Left renal cortex interstitium (tissue), 4 donors: ENCODE measurements around the gene CCDC93. TPM values are rescaled to one million over a fixed set of nuclear protein-coding genes. Genes with fewer than 3 reads are reported as not detected.

Source experiments
- DNase-seq, 4 donors: peaks; one replicate each; pipeline ENCODE4 v3.0.0-alpha.2; 2013; ENCODE audit warnings: low read depth in 4 of 4, low spot score in 2 of 4, missing footprints in 1 of 4
- polyA plus RNA-seq, 4 donors: library from polyadenylated mRNA; unstranded; fragments of 120-200 nt; gene quantifications; one replicate each; pipeline ENCODE4 v1.2.1, GENCODE V29; 2013; ENCODE audit not compliant: insufficient read length in 4 of 4

Gene CCDC93
- polyA plus RNA-seq, 4 donors: 34.0 to 61.6 (median 45.3) TPM

GRCh38 chr2:117996525-117996924, 17.3 kb downstream of the CCDC93 start:
- DNase-seq: no peak

DNA sequence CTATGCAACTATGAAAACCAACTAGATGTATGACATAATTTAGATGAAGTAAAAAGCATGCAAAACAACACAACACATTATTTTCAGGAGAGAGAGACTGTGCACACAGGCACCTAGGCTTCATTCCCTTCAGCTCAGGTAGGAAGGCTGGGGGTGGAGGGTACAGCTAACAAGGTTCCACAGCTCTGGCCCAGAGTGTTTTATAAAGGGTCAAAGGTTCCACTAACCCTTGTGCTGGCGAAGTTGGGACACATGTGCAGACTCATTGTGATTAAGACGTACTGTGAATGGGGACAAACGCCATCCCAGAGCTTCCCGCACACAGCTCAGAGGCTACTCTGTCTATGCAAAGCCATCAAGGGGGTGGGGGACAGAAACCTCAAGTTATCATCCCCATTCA, 19.1 kb downstream of the CCDC93 start:
- no peak for DNase-seq

DNA sequence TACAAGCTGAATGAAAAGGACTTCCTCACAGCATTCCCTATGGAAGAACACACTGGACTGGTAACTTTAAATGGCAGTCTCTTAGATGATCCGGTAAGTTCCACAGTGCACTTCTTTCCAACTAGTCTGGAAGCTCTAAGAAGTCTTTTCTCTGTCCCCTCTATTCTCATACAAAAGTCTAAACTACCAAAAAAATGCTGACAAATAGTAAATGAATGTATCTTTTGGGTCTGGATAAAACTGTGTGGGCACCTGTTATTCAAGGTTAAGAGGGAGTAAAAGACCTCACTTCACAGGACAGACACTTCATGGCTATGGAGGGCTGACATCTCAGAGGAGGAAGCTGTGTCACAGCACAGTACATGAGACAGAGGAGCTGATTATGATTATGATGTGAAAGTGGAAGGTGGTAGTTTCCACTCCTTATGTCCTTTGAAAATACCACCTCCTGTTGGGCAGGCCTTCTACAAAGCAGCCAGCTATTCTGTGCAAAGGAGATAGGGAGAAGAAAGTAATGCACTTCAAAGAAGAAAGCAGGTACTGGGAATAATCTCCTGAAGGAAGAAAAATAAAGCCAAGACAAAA, 23.9 kb downstream of the CCDC93 start:
- DNase-seq: no peak

DNA sequence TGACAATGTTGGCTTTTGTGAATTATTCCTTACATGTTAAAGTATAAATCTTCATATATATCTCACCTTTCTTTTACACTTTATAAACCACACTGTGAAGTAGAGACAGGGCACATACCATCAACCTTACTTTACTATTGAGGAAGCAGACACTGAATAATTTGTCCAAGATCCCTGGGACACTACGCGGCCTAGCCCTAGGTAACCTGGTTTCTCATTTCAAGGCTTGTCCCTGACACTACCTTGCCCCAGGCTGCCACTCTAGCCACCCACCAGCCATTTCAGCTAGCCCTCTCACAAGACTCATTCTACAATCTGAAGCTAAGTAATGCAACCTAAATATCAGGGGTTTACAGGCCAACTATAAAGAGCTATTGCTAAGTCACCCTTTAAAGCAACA, 26.7 kb downstream of the CCDC93 start:
- DNase-seq: no peak

DNA sequence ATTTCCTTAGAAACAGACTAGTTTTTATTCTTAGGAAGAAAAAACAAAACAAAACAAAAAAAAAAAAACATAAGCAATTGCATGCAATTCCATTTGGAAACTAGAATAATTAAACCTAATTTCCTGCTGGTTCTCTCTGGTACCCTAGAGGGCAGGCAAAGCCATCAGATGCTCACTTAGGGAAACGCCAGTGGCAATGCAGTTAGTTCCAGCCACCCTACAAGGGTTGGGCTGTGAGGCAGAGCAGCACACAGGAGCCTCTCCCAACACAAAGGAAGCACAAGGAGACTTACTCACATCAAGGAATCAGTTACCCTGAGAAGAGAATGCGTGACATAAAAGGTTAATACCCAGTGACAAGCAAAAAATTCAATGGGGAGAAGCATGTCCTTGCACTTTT, 28.8 kb downstream of the CCDC93 start:
- no peak for DNase-seq

- no peak for DNase-seq
Measured at GRCh38 chr2:117984208-117984607, 29.7 kb downstream of the CCDC93 start.

GRCh38 chr2:117983040-117983439, 30.8 kb downstream of the CCDC93 start:
- DNase-seq: no peak

DNA sequence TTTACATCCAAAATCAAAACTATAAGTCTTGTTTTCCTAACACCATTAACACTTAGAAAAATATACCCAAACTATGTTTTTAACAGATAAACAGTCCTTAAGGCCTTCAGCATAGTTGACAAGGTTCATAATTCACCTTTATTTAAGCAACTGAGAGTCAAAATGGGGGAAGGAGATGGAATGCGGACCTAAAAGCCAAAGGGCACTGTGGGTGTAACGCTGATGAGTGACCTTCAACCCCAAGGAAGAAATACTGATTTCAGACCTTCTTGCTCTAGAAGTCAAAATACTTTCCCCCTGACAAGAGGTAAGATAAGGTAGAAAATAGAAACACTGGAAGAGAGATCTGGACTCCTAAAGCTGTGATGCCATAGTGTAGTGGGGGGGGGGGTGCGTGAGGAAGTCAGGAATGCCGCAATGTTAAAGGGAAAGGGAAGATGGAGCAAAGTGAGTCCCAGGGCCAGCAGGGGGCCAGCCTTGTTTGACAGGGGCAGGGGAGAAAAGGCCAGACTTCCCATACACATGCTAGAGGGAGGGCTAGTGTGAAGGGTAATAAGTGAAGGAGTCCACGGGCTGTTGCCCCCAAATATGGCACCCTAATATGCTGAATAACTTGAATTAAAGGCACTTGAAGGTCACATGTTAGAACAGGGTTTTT, 31.4 kb downstream of the CCDC93 start:
- no peak for DNase-seq

- DNase-seq: no peak
Measured at GRCh38 chr2:117981810-117982209, 32.1 kb downstream of the CCDC93 start.

GRCh38 chr2:117980783-117981676, 32.8 kb downstream of the CCDC93 start:
- no peak for DNase-seq

DNA sequence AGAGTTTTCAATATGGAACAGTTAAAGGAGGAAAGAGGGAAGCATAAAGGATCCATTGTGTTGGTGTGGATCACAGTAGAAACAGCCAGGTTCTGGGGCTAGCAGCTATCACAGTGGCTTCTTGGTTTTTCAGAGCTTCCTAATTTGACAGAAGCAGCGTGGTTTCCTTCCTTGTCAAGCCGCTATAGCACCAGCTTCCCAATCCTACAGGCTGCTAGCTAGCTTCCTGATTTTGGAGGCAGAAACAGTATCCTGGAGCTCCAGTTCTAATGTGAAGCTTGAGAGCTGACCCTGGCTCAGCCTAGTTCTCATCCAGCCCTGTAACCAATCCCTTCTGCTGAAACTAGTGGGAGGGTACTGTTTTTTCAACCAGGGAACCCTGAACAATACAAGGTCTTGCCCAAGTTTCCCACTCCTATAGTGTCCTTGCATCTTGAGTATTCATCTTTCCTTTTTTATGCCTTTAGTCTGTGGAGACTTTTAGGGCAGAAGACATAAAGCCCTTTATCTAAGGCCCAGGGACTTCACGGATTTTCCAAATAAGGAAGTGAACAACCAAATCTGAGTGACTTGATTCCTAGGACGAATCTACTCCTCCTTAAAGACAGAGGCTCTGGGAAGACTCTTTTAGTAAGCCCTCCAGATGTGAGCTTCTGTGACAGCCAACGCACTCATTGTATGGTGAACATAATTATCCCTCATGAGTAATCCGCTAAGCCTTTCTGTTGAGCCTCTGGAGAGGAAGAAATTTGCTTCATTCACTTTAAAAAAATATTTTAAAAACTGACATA, 33.8 kb downstream of the CCDC93 start:
- DNase-seq: no peak

- DNase-seq: no peak
Measured at GRCh38 chr2:117977696-117978095, 36.2 kb downstream of the CCDC93 start.

- no peak for DNase-seq
Measured at GRCh38 chr2:117976581-117976980, 37.3 kb downstream of the CCDC93 start.

DNA sequence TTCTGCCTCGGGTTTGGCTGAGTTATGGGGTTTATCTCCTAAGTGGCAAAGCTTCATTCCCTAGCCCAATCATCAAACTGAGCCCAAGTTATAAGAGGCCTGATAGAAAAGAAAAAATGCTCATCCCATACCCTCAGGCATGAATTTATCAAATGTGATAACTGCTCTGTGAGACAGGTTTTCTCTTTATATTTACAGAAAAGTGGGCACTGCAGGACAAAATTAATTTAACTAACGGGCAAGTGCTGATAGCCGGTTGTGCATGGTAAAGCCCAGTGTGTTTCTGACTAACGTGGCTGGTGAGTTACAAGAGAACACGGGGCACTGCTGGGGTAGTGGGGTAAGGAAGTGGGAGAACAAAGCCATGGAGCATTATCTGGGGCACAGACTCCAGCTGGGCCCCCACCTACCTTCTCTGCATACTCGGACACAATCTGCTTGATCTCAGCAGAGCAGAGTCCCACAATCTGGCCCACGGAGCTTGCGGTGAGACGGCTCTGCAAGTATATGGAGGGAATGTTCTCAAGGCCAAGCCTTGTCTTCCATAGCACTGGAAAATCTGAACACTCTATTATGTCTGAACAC, 40.3 kb downstream of the CCDC93 start:
- DNase-seq: no peak

GRCh38 chr2:117972476-117973123, 41.3 kb downstream of the CCDC93 start:
- no peak for DNase-seq

DNA sequence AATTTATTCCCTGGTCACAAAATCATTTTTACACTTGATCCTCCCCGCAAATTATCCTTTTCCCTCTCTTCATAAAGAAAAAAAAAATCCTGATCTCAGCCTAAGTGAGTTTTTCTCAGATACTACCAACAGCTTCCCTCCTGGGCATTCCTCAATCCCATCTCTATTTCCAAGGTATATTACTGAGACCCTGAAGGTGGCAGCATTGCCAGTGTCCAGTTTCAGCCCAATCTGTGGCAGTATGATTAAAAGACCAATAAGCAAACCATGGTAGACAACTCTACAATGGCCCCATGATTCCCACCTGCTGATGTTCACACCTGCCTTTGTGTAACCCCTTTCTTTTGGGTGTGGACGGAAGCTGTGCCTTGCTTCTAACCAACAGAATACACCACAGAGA, 45.1 kb downstream of the CCDC93 start:
- DNase-seq: no peak

- DNase-seq: peak in 1 of 4 donors; percentile 27
Measured at GRCh38 chr2:117967977-117968718, 45.7 kb downstream of the CCDC93 start.

GRCh38 chr2:117963446-117963845, 50.4 kb downstream of the CCDC93 start:
- DNase-seq: no peak

DNA sequence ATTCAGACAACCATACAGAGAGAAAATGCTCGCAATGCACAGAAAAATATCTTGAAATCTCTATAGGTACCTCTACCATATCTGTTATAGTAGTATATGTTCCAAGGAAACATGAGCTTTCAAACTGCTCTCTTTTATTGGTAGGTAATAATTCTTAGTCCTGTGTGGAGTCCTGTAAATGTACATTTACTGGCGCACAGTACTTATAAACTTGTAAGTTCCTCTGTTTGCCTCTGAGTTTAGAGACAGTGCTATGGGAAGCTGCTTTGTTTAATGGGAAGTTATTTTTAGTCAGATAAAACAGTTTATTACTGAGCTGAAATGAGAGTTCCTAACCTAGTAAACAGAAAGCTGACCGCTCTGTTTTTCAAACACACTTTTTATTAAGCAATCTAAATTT, 52.7 kb downstream of the CCDC93 start:
- no peak for DNase-seq
